Thyroid gland (tissue), 4 donors: ENCODE results near the gene DENND1A. TPM values are rescaled to one million over a fixed set of nuclear protein-coding genes. Genes with fewer than 3 reads are reported as not detected.

Experiments
- DNase-seq, 2 donors: peaks; one replicate each; pipeline ENCODE4 v3.0.0-alpha.2; 2019
- H3K27ac ChIP-seq, 3 donors: fragments of 200-600 bp; sonication (generic); 1 replicate in 2 of 3; 2 replicates in 1 of 3; pipeline ENCODE4 v1.5.1; 2016 to 2019; ENCODE audit warnings: mild to moderate bottlenecking in 1 of 3, moderate library complexity in 1 of 3
- H3K27me3 ChIP-seq: fragments of 200-600 bp; sonication (generic); one replicate; pipeline ENCODE4 v1.5.1; 2019
- H3K36me3 ChIP-seq, 2 donors: fragments of 200-600 bp; sonication (generic); one replicate each; pipeline ENCODE4 v1.5.1; 2016 to 2019
- H3K4me1 ChIP-seq, 2 donors: fragments of 200-600 bp; sonication (generic); one replicate each; pipeline ENCODE4 v1.5.1; 2017 to 2019
- H3K4me3 ChIP-seq, 3 donors: fragments of 200-600 bp; sonication (generic); replicated peaks in 1 of 3; 1 replicate in 2 of 3; 2 replicates in 1 of 3; pipeline ENCODE4 v1.5.1; 2016; ENCODE audit warnings: mild to moderate bottlenecking in 1 of 3
- H3K9me3 ChIP-seq: fragments of 200-600 bp; sonication (generic); one replicate; pipeline ENCODE4 v1.5.1; 2017
- POLR2A ChIP-seq, 2 donors: fragments of 450-650 bp; IDR thresholded peaks; one replicate each; pipeline ENCODE4 v1.6.1; 2017; ENCODE audit warnings: antibody characterized with exemption in 2 of 2, mild to moderate bottlenecking in 2 of 2, moderate library complexity in 1 of 2
- WGBS, 2 donors: methylation state at CpG; one replicate each; pipeline ENCODE4 v1.1.5; 2017; 5-methylcytosine and 5-hydroxymethylcytosine counted together
- intact Hi-C: fragments of 100-400 bp; cut with DNase I; formaldehyde crosslinking; loops from one replicate; pipeline ENCODE4 v1.15.1; 2023
- total RNA-seq, 4 donors: library from RNA; depleted of rRNA; stranded (reverse); fragments of >200 nt; gene quantifications; one replicate each; pipeline ENCODE4 v1.2.3, GENCODE V29; 2016
- TF ChIP-seq, protein P1 (sequence below), 6 experiments: fragments of 200-600 bp in 3 of 6; fragments of 450-650 bp in 3 of 6; sonication (generic) in 3 of 6; IDR thresholded peaks; one replicate each; pipeline ENCODE4 v1.5.1; 2016 to 2019; ENCODE audit warnings: antibody characterized with exemption in 6 of 6, mild to moderate bottlenecking in 2 of 6, inconsistent platforms in 1 of 6, moderate library complexity in 1 of 6

Gene DENND1A
- total RNA-seq, 4 donors from 2014 or later, result 18.8 to 34.4 (median 28.2) TPM

GRCh38 chr9:123775289-123776284 is 154.3 kb downstream of the DENND1A start:
- H3K36me3 ChIP-seq, result no peaks in the 10 kb centered on the region
- no peaks in the 10 kb centered on the region for H3K27me3 ChIP-seq
- TF ChIP-seq POLR2A (IDR thresholded peaks at IDR 0.05), result no peak
- TF ChIP-seq, protein P1, sequence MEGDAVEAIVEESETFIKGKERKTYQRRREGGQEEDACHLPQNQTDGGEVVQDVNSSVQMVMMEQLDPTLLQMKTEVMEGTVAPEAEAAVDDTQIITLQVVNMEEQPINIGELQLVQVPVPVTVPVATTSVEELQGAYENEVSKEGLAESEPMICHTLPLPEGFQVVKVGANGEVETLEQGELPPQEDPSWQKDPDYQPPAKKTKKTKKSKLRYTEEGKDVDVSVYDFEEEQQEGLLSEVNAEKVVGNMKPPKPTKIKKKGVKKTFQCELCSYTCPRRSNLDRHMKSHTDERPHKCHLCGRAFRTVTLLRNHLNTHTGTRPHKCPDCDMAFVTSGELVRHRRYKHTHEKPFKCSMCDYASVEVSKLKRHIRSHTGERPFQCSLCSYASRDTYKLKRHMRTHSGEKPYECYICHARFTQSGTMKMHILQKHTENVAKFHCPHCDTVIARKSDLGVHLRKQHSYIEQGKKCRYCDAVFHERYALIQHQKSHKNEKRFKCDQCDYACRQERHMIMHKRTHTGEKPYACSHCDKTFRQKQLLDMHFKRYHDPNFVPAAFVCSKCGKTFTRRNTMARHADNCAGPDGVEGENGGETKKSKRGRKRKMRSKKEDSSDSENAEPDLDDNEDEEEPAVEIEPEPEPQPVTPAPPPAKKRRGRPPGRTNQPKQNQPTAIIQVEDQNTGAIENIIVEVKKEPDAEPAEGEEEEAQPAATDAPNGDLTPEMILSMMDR (IDR thresholded peaks at IDR 0.05), result no peak
- DNase-seq, result no peak
- intact Hi-C loops, result no loop called here
- no peak overlapping the region for H3K27ac ChIP-seq
- no peaks in the 10 kb centered on the region for H3K9me3 ChIP-seq
- H3K4me3 ChIP-seq, result no peak overlapping the region
- 86 to 90% methylated on average over 8 of the region's 8 CpGs for WGBS, 2 donors
- peaks cover 10 to 15% of the 10 kb centered on the region in 2 donors for H3K4me1 ChIP-seq

GRCh38 chr9:123773783-123774182 is 156.1 kb downstream of the DENND1A start:
- H3K27me3 ChIP-seq, result no peaks in the 10 kb centered on the region
- H3K4me1 ChIP-seq, result peaks cover 4 to 6% of the 10 kb centered on the region in 2 donors
- no peak for TF ChIP-seq POLR2A (IDR thresholded peaks at IDR 0.05)
- TF ChIP-seq, protein P1 (IDR thresholded peaks at IDR 0.05), result no peak
- intact Hi-C loops, result no loop called here
- no peak overlapping the region for H3K27ac ChIP-seq
- no peaks in the 10 kb centered on the region for H3K9me3 ChIP-seq
- H3K36me3 ChIP-seq, result no peaks in the 10 kb centered on the region
- no peak for DNase-seq
- 79 to 84% methylated on average over 2 of the region's 2 CpGs for WGBS, 2 donors
- no peak overlapping the region for H3K4me3 ChIP-seq

- 93 to 97% methylated on average over 1 of the region's 1 CpG for WGBS, 2 donors
- Histone ChIP-seq H3K4me1 (peaks cover 0 to 5% of the 10 kb centered on the region in 2 donors), H3K36me3 (no peaks in the 10 kb centered on the region), H3K27me3 (no peaks in the 10 kb centered on the region), H3K9me3 (no peaks in the 10 kb centered on the region), H3K27ac (no peak overlapping the region), H3K4me3 (no peak overlapping the region)
- TF ChIP-seq, protein P1 (IDR thresholded peaks at IDR 0.05), result no peak
- no peak for TF ChIP-seq POLR2A (IDR thresholded peaks at IDR 0.05)
- DNase-seq, result no peak
- intact Hi-C loops, result no loop called here
Measured at GRCh38 chr9:123772967-123773366, 157.0 kb downstream of the DENND1A start.

GRCh38 chr9:123772374-123772773 is 157.6 kb downstream of the DENND1A start:
- 91 to 92% methylated on average over 3 of the region's 3 CpGs for WGBS, 2 donors
- TF ChIP-seq, protein P1 (IDR thresholded peaks at IDR 0.05), result no peak
- no peak for TF ChIP-seq POLR2A (IDR thresholded peaks at IDR 0.05)
- no peaks in the 10 kb centered on the region for H3K36me3 ChIP-seq
- intact Hi-C loops, result no loop called here
- no peaks in the 10 kb centered on the region for H3K27me3 ChIP-seq
- no peak overlapping the region for H3K27ac ChIP-seq
- peaks cover 0 to 8% of the 10 kb centered on the region in 2 donors for H3K4me1 ChIP-seq
- H3K4me3 ChIP-seq, result no peak overlapping the region
- no peaks in the 10 kb centered on the region for H3K9me3 ChIP-seq
- no peak for DNase-seq

- no peak for DNase-seq
- no peak overlapping the region for H3K27ac ChIP-seq
- peaks cover 0 to 8% of the 10 kb centered on the region in 2 donors for H3K4me1 ChIP-seq
- H3K4me3 ChIP-seq, result no peak overlapping the region
- H3K36me3 ChIP-seq, result no peaks in the 10 kb centered on the region
- intact Hi-C loops, result no loop called here
- TF ChIP-seq POLR2A (IDR thresholded peaks at IDR 0.05), result no peak
- TF ChIP-seq, protein P1 (IDR thresholded peaks at IDR 0.05), result no peak
- H3K27me3 ChIP-seq, result no peaks in the 10 kb centered on the region
- no peaks in the 10 kb centered on the region for H3K9me3 ChIP-seq
- 96 to 98% methylated on average over 1 of the region's 1 CpG for WGBS, 2 donors
Measured at GRCh38 chr9:123771690-123772089, 158.2 kb downstream of the DENND1A start.
